ENCODE measurements around the gene LY86. TPM values are rescaled to one million over a fixed set of nuclear protein-coding genes. Genes with fewer than 3 reads are reported as not detected.
A peak's percentile ranks its signal among the peaks of the same experiment; 100 is the strongest.

Gene LY86
- total RNA-seq, 4 donors from 2014 or later = 1.2 to 2.8 TPM; not detected in 2

- TF ChIP-seq POLR2A (IDR thresholded peaks at IDR 0.05) = no peak
- no peak for TF ChIP-seq CTCF (IDR thresholded peaks at IDR 0.05)
- Histone ChIP-seq H3K27me3 (no peaks in the 10 kb centered on the region), H3K36me3 (no peaks in the 10 kb centered on the region), H3K4me3 (replicated peaks in 1 of 3) (no peak overlapping the region), H3K4me1 (peaks cover 20 to 51% of the 10 kb centered on the region in 2 donors), H3K9me3 (no peaks in the 10 kb centered on the region), H3K27ac (peak overlapping the region in 2 of 3 donors; percentile 34 to 70)
- 52 to 63% methylated on average over 17 of the region's 18 CpGs for WGBS, 2 donors
- intact Hi-C loops (cut with DNase I) = no loop called here
- DNase-seq = peak in 1 of 2 donors; percentile 28
Measured at GRCh38 chr6:6694825-6695624, 106.5 kb downstream of the LY86 start.

GRCh38 chr6:6695625-6696276, 107.2 kb downstream of the LY86 start:
- WGBS, 2 donors = 64 to 67% methylated on average over 6 of the region's 6 CpGs
- peak overlapping the region in 2 of 3 donors; percentile 34 to 70 for H3K27ac ChIP-seq
- no peaks in the 10 kb centered on the region for H3K9me3 ChIP-seq
- no peak for DNase-seq
- TF ChIP-seq CTCF (IDR thresholded peaks at IDR 0.05) (no peak), POLR2A (IDR thresholded peaks at IDR 0.05) (no peak)
- H3K36me3 ChIP-seq = no peaks in the 10 kb centered on the region
- H3K4me3 ChIP-seq (replicated peaks in 1 of 3) = no peak overlapping the region
- H3K27me3 ChIP-seq = no peaks in the 10 kb centered on the region
- H3K4me1 ChIP-seq = peaks cover 19 to 49% of the 10 kb centered on the region in 2 donors
- intact Hi-C loops (cut with DNase I) = no loop called here

- TF ChIP-seq POLR2A (IDR thresholded peaks at IDR 0.05) = no peak
- TF ChIP-seq CTCF (IDR thresholded peaks at IDR 0.05) = peak; percentile 50 to 84 (median 66)
- no peak overlapping the region for H3K4me3 ChIP-seq (replicated peaks in 1 of 3)
- H3K27ac ChIP-seq = peak overlapping the region in 2 of 3 donors; percentile 27 to 70
- DNase-seq = peak; percentile 78 to 85
- WGBS, 2 donors = 22 to 33% methylated on average over 9 of the region's 9 CpGs
- H3K27me3 ChIP-seq = no peaks in the 10 kb centered on the region
- H3K4me1 ChIP-seq = peaks cover 19 to 49% of the 10 kb centered on the region in 2 donors
- no peaks in the 10 kb centered on the region for H3K9me3 ChIP-seq
- no peaks in the 10 kb centered on the region for H3K36me3 ChIP-seq
- intact Hi-C loops (cut with DNase I) = no loop called here
Measured at GRCh38 chr6:6696867-6697531, 108.5 kb downstream of the LY86 start.

- no peaks in the 10 kb centered on the region for H3K36me3 ChIP-seq
- DNase-seq = no peak
- no peaks in the 10 kb centered on the region for H3K9me3 ChIP-seq
- WGBS, 2 donors = 91 to 95% methylated on average over 3 of the region's 3 CpGs
- no peaks in the 10 kb centered on the region for H3K27me3 ChIP-seq
- peak overlapping the region in 1 of 3 donors; percentile 70 for H3K27ac ChIP-seq
- peaks cover 19 to 49% of the 10 kb centered on the region in 2 donors for H3K4me1 ChIP-seq
- intact Hi-C loops (cut with DNase I) = no loop called here
- TF ChIP-seq CTCF (IDR thresholded peaks at IDR 0.05) = no peak
- TF ChIP-seq POLR2A (IDR thresholded peaks at IDR 0.05) = no peak
- H3K4me3 ChIP-seq (replicated peaks in 1 of 3) = no peak overlapping the region
Measured at GRCh38 chr6:6697620-6698019, 109.1 kb downstream of the LY86 start.

Measured in thyroid gland (tissue), 4 donors.